ENCODE results near the gene UVRAG.

Gene UVRAG

DNA sequence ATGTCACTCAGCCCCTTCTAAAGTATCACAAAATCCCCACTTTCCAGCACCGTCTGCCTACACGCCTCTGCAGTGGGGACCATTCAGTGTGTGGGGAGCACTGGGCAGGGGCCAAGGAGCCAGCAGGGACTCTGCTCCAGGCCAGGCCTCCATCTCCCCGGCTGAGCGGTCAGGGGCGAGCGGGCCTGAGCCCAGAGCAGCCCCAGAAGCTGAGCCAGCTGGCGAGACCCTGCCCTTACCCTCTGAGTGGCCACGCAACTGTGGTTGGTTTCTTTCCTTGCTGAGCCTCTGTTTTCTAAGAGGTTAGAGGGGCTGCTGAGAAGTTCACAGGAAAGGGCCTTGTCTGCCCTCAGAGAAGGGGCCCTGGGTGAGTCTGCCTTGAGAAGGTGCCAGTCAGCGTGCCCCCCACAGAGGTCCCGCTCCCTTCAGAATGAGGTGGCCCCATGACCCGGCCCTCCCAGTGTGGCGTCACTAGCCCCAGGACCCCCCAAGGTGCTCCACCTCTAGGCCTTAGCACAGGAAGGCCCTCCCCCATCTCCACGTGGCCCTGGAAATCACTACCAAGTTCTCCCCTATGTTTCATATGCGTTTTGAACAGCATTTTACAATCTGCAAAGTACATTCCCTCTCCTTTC is 344.4 kb downstream of the UVRAG start:
- Histone ChIP-seq H3K27ac (ENCODE audit: low read depth, low read length) (no peak overlapping the region), H2AFZ (ENCODE audit: low read depth, low read length, severe bottlenecking) (no peak overlapping the region), H3K9ac (ENCODE audit: low read length) (no peak overlapping the region), H3K9me3 (ENCODE audit: insufficient read depth, low read length) (no peaks in the 10 kb centered on the region), H3K9me2 (replicated peaks; ENCODE audit: insufficient read depth, low read length) (no peaks in the 10 kb centered on the region), H3K4me2 (ENCODE audit: low read depth, low read length, poor library complexity, severe bottlenecking) (no peak overlapping the region), H3K36me3 (ENCODE audit: low read length) (no peaks in the 10 kb centered on the region), H3K79me2 (ENCODE audit: insufficient read depth, low read length) (no peaks in the 10 kb centered on the region), H3F3A (ENCODE audit: insufficient read depth) (no peaks in the 10 kb centered on the region), H4K20me1 (ENCODE audit: low read depth, low read length) (no peaks in the 10 kb centered on the region), H3K27me3 (ENCODE audit: low read length) (no peaks in the 10 kb centered on the region), H3K4me3 (ENCODE audit: insufficient read depth, low read length, poor library complexity, severe bottlenecking) (no peak overlapping the region)
- TF ChIP-seq, protein P1, sequence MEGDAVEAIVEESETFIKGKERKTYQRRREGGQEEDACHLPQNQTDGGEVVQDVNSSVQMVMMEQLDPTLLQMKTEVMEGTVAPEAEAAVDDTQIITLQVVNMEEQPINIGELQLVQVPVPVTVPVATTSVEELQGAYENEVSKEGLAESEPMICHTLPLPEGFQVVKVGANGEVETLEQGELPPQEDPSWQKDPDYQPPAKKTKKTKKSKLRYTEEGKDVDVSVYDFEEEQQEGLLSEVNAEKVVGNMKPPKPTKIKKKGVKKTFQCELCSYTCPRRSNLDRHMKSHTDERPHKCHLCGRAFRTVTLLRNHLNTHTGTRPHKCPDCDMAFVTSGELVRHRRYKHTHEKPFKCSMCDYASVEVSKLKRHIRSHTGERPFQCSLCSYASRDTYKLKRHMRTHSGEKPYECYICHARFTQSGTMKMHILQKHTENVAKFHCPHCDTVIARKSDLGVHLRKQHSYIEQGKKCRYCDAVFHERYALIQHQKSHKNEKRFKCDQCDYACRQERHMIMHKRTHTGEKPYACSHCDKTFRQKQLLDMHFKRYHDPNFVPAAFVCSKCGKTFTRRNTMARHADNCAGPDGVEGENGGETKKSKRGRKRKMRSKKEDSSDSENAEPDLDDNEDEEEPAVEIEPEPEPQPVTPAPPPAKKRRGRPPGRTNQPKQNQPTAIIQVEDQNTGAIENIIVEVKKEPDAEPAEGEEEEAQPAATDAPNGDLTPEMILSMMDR (IDR thresholded peaks at IDR 0.05; ENCODE audit: insufficient read depth, low read length, poor library complexity, severe bottlenecking) = no peak
- TF ChIP-seq EZH2phosphoT487 (conservative IDR thresholded peaks at IDR 0.05; ENCODE audit: low read length) = no peak

DNA sequence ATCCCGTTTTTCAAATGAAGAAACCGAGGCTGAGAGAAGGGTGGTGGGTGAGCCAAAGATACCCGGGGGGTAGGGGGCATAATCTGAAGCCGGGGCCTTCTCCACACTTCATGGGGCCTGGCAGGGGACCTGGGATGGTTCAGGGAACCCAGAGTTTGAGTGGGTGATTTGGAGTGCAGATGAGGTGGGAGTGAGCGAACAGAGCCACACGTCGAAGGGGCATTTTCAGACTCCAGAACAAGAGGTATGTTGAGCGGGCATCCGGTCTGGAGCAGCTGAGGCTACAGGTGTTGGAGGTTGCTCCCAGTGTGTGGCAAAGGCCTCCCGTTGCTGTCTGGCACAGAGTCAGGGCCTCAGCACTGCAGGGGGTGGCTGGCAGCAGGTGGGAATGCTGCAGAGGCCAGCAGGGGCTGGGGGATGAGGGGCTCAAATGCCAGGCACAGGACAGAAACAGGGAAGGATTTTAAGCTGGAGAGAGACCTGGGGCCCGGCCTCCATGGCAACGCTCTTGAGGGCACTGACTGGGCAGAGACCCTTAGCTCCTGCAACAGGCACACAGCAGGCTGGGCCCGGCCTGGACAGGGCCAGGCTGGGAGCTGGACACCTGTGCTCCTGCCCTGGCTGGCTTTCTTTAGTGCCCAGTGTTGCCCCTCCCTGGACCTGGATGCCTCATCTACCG is 345.1 kb downstream of the UVRAG start:
- no peaks in the 10 kb centered on the region for H4K20me1 ChIP-seq (ENCODE audit: low read depth, low read length)
- H3K4me2 ChIP-seq (ENCODE audit: low read depth, low read length, poor library complexity, severe bottlenecking) = no peak overlapping the region
- no peak overlapping the region for H3K9ac ChIP-seq (ENCODE audit: low read length)
- H3K79me2 ChIP-seq (ENCODE audit: insufficient read depth, low read length) = no peaks in the 10 kb centered on the region
- no peaks in the 10 kb centered on the region for H3K9me2 ChIP-seq (replicated peaks; ENCODE audit: insufficient read depth, low read length)
- TF ChIP-seq, protein P1 (IDR thresholded peaks at IDR 0.05; ENCODE audit: insufficient read depth, low read length, poor library complexity, severe bottlenecking) = no peak
- no peak for TF ChIP-seq EZH2phosphoT487 (conservative IDR thresholded peaks at IDR 0.05; ENCODE audit: low read length)
- H3K9me3 ChIP-seq (ENCODE audit: insufficient read depth, low read length) = no peaks in the 10 kb centered on the region
- H3K36me3 ChIP-seq (ENCODE audit: low read length) = no peaks in the 10 kb centered on the region
- no peak overlapping the region for H2AFZ ChIP-seq (ENCODE audit: low read depth, low read length, severe bottlenecking)
- H3K27me3 ChIP-seq (ENCODE audit: low read length) = no peaks in the 10 kb centered on the region
- no peak overlapping the region for H3K4me3 ChIP-seq (ENCODE audit: insufficient read depth, low read length, poor library complexity, severe bottlenecking)
- no peaks in the 10 kb centered on the region for H3F3A ChIP-seq (ENCODE audit: insufficient read depth)
- H3K27ac ChIP-seq (ENCODE audit: low read depth, low read length) = no peak overlapping the region

DNA sequence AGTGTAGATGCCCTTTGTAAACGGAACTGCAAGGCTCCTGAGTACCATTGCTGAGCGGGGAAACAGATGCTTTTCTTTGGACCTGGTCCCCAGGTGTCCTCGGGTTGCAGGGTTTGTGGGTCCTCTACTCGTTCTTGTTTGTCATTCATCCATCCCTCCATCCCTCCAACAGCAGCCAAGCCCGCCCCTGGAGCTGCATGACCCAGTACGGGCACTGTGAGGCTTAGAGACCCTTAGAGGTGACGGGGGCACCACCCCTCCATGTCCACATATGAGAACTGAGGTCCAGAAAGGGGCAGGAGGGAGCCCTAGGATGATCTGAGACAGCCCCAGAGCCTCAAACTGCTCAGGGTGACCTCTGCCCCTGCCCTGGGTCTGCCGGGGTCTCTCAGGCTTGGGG is 345.8 kb downstream of the UVRAG start:
- Histone ChIP-seq H3K4me2 (ENCODE audit: low read depth, low read length, poor library complexity, severe bottlenecking) (no peak overlapping the region), H3K27me3 (ENCODE audit: low read length) (no peaks in the 10 kb centered on the region), H3K9me2 (replicated peaks; ENCODE audit: insufficient read depth, low read length) (no peaks in the 10 kb centered on the region), H3K36me3 (ENCODE audit: low read length) (no peaks in the 10 kb centered on the region), H3F3A (ENCODE audit: insufficient read depth) (no peaks in the 10 kb centered on the region), H4K20me1 (ENCODE audit: low read depth, low read length) (no peaks in the 10 kb centered on the region), H3K27ac (ENCODE audit: low read depth, low read length) (no peak overlapping the region), H3K4me3 (ENCODE audit: insufficient read depth, low read length, poor library complexity, severe bottlenecking) (no peak overlapping the region), H2AFZ (ENCODE audit: low read depth, low read length, severe bottlenecking) (no peak overlapping the region), H3K9me3 (ENCODE audit: insufficient read depth, low read length) (no peaks in the 10 kb centered on the region), H3K79me2 (ENCODE audit: insufficient read depth, low read length) (no peaks in the 10 kb centered on the region), H3K9ac (ENCODE audit: low read length) (no peak overlapping the region)
- TF ChIP-seq EZH2phosphoT487 (conservative IDR thresholded peaks at IDR 0.05; ENCODE audit: low read length) = no peak
- TF ChIP-seq, protein P1 (IDR thresholded peaks at IDR 0.05; ENCODE audit: insufficient read depth, low read length, poor library complexity, severe bottlenecking) = no peak
